Tibial nerve (tissue), 3 donors: Measurements from ENCODE around the gene CYP17A1.

Experiments used
- CTCF ChIP-seq, 5 experiments: fragments of 200-600 bp in 3 of 5; fragments of 450-650 bp in 2 of 5; sonication (generic) in 3 of 5; IDR thresholded peaks; one replicate each; pipeline ENCODE4 v1.5.1; 2016 to 2019; ENCODE audit warnings: antibody characterized with exemption in 5 of 5, mild to moderate bottlenecking in 3 of 5, moderate library complexity in 2 of 5
- POLR2A ChIP-seq, 2 donors: fragments of 450-650 bp; IDR thresholded peaks; one replicate each; pipeline ENCODE4 v1.6.1; 2017; ENCODE audit warnings: antibody characterized with exemption in 2 of 2, mild to moderate bottlenecking in 2 of 2, moderate library complexity in 2 of 2

DNA sequence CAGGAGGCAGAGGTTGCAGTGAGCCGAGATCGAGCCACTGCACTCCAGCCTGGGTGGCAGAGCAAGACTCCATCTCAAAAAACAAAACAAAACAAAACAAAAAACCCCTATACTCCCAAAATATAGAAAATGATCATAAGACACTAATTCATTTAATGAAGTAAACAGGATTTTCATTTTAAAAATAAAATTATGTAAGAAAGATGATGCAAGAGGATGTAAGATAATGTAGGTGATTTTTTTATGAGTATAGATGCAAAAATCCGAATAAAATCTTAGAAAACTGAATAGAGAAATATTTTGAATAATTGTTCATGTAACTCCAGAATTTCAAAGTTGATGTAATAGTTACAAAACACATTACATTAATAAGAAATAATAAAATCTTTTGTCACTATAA, 28.4 kb upstream of the CYP17A1 start:
- TF ChIP-seq CTCF (IDR thresholded peaks at IDR 0.05) (no peak), POLR2A (IDR thresholded peaks at IDR 0.05) (no peak)
